GM10248 (cell line): ENCODE data around the gene MALRD1.

Experiments used
- CTCF ChIA-PET: fragments of 300-600 bp; sonication (Branson Sonifier 250); formaldehyde crosslinking; extraction: SDS; loops from one replicate; lab custom pipeline; 2021; ENCODE audit warnings: antibody characterized with exemption; lab: Yijun Ruan, JAX
- POLR2A ChIA-PET: fragments of 350-650 bp; sonication (Branson Sonifier 250); formaldehyde crosslinking; extraction: SDS; loops from one replicate; lab custom pipeline; 2020; ENCODE audit warnings: antibody characterized with exemption; lab: Yijun Ruan, JAX
- DNase-seq: peaks from one replicate; pipeline ENCODE4 v3.0.0; 2012; ENCODE audit errors: extremely low spot score
- CTCF ChIP-seq: IDR thresholded peaks from 2 replicates; pipeline ENCODE4 v1.5.1; 2012; ENCODE audit warnings: mild to moderate bottlenecking, low read depth; ENCODE audit errors: extremely low read depth, missing control alignments, control extremely low read depth

The MALRD1 gene

GRCh38 chr10:19461588-19461987 lies 413.0 kb downstream of the MALRD1 start:
- CTCF ChIA-PET: no interaction called here
- no peak for DNase-seq
- POLR2A ChIA-PET: no interaction called here
- TF ChIP-seq CTCF: no peak

GRCh38 chr10:19466709-19467108 lies 418.1 kb downstream of the MALRD1 start:
- ChIA-PET CTCF (no interaction called here), POLR2A (no interaction called here)
- DNase-seq: no peak
- no peak for TF ChIP-seq CTCF

- CTCF ChIA-PET: no interaction called here
- TF ChIP-seq CTCF: no peak
- POLR2A ChIA-PET: no interaction called here
- DNase-seq: no peak
Measured at GRCh38 chr10:19468413-19468812, 419.8 kb downstream of the MALRD1 start.

GRCh38 chr10:19469521-19469920 lies 420.9 kb downstream of the MALRD1 start:
- CTCF ChIA-PET: no interaction called here
- POLR2A ChIA-PET: no interaction called here
- no peak for DNase-seq
- no peak for TF ChIP-seq CTCF

- no peak for TF ChIP-seq CTCF
Measured at GRCh38 chr10:19479854-19480253, 431.3 kb downstream of the MALRD1 start.

GRCh38 chr10:19480353-19480752 lies 431.8 kb downstream of the MALRD1 start:
- ChIA-PET CTCF (no interaction called here), POLR2A (no interaction called here)
- no peak for TF ChIP-seq CTCF
- DNase-seq: no peak

More at GRCh38 chr10:19479854-19480253, 431.3 kb downstream of the MALRD1 start:
- ChIA-PET POLR2A (no interaction called here), CTCF (no interaction called here)
- no peak for DNase-seq

- POLR2A ChIA-PET: no interaction called here
- CTCF ChIA-PET: no interaction called here
- no peak for DNase-seq
- no peak for TF ChIP-seq CTCF
Measured at GRCh38 chr10:19483421-19483820, 434.8 kb downstream of the MALRD1 start.
